NCI-H1694 (cell line): Measurements from ENCODE around the gene USE1.

Experiments
- DNase-seq: peaks from one replicate; lab custom pipeline; 2025; lab: John Stamatoyannopoulos, UW

The USE1 gene

GRCh38 chr19:17235971-17236777 lies 21.0 kb downstream of the USE1 start:
- DNase-seq: no peak

- DNase-seq: no peak
Measured at GRCh38 chr19:17236811-17237543, 21.8 kb downstream of the USE1 start.

- no peak for DNase-seq
Measured at GRCh38 chr19:17237747-17238706, 22.9 kb downstream of the USE1 start.

GRCh38 chr19:17240062-17240752 lies 25.1 kb downstream of the USE1 start:
- DNase-seq: no peak

- no peak for DNase-seq
Measured at GRCh38 chr19:17240826-17241399, 25.8 kb downstream of the USE1 start.

- no peak for DNase-seq
Measured at GRCh38 chr19:17242431-17243208, 27.5 kb downstream of the USE1 start.

- DNase-seq: no peak
Measured at GRCh38 chr19:17243211-17243829, 28.2 kb downstream of the USE1 start.

- no peak for DNase-seq
Measured at GRCh38 chr19:17243830-17244617, 28.9 kb downstream of the USE1 start.

GRCh38 chr19:17244618-17245534 lies 29.7 kb downstream of the USE1 start:
- DNase-seq: no peak

- no peak for DNase-seq
Measured at GRCh38 chr19:17245535-17245984, 30.4 kb downstream of the USE1 start, which contains the start of gene NR2F6. TSS of gene NR2F6 (minus strand) at chr19:17245919. CDS start at chr19:17245220, 699 bp downstream.

GRCh38 chr19:17246681-17247425 lies 31.7 kb downstream of the USE1 start:
- no peak for DNase-seq

GRCh38 chr19:17248011-17248776 lies 33.0 kb downstream of the USE1 start:
- DNase-seq: no peak

- DNase-seq: no peak
Measured at GRCh38 chr19:17249887-17250548, 34.9 kb downstream of the USE1 start.

- no peak for DNase-seq
Measured at GRCh38 chr19:17254636-17255035, 39.5 kb downstream of the USE1 start.

GRCh38 chr19:17255150-17255621 lies 40.0 kb downstream of the USE1 start:
- no peak for DNase-seq

- no peak for DNase-seq
Measured at GRCh38 chr19:17256130-17256529, 41.0 kb downstream of the USE1 start.
